H9 (cell line): ENCODE measurements around the gene SERPINA5. TPM values are rescaled to one million over a fixed set of nuclear protein-coding genes. Genes with fewer than 3 reads are reported as not detected.

Source experiments
- DNase-seq: peaks from one replicate; pipeline ENCODE4 v3.0.0-alpha.2; 2017
- H2AFZ ChIP-seq: one replicate; pipeline ENCODE4 v1.6.1; 2013; ENCODE audit warnings: mild to moderate bottlenecking, low read length, control low read depth, moderate library complexity
- H2AK5ac ChIP-seq: 2 replicates; pipeline ENCODE4 v1.6.1; 2013; ENCODE audit warnings: low read length, control low read depth, mixed read lengths; ENCODE audit not compliant: insufficient read length
- H2BK120ac ChIP-seq: one replicate; pipeline ENCODE4 v1.6.1; 2013; ENCODE audit warnings: low read depth, mild to moderate bottlenecking, low read length, control low read depth, inconsistent platforms; ENCODE audit not compliant: poor library complexity, severe bottlenecking
- H2BK12ac ChIP-seq: 2 replicates; pipeline ENCODE4 v1.6.1; 2013; ENCODE audit warnings: low read length, control low read depth, mixed read lengths, low read depth; ENCODE audit not compliant: insufficient read length
- H2BK15ac ChIP-seq: 2 replicates; pipeline ENCODE4 v1.6.1; 2013; ENCODE audit warnings: low read depth, low read length, control low read depth
- H2BK20ac ChIP-seq: one replicate; pipeline ENCODE4 v1.6.1; 2013; ENCODE audit warnings: low read depth, mild to moderate bottlenecking, low read length, control low read depth, inconsistent platforms; ENCODE audit not compliant: poor library complexity, severe bottlenecking
- H2BK5ac ChIP-seq: 2 replicates; pipeline ENCODE4 v1.6.1; 2013; ENCODE audit warnings: low read length, control low read depth, mixed read lengths; ENCODE audit not compliant: insufficient read length
- H3K14ac ChIP-seq: 2 replicates; pipeline ENCODE4 v1.6.1; 2013; ENCODE audit warnings: low read length, control low read depth; ENCODE audit not compliant: insufficient read depth
- H3K18ac ChIP-seq: 2 replicates; pipeline ENCODE4 v1.6.1; 2013; ENCODE audit warnings: low read depth, mild to moderate bottlenecking, mixed read lengths, low read length, control low read depth; ENCODE audit not compliant: insufficient read length
- H3K23ac ChIP-seq: 2 replicates; pipeline ENCODE4 v1.6.1; 2013; ENCODE audit warnings: low read length, control low read depth, mixed read lengths, low read depth; ENCODE audit not compliant: insufficient read length
- H3K23me2 ChIP-seq: 2 replicates; pipeline ENCODE4 v1.6.1; 2013; ENCODE audit warnings: low read depth, mild to moderate bottlenecking, mixed read lengths, low read length, control low read depth; ENCODE audit not compliant: insufficient read length, poor library complexity, severe bottlenecking
- H3K27ac ChIP-seq: 2 replicates; pipeline ENCODE4 v1.5.1; 2013; ENCODE audit warnings: low read length, control low read depth, mixed read lengths, low read depth; ENCODE audit not compliant: insufficient read length
- H3K27me3 ChIP-seq: 2 replicates; pipeline ENCODE4 v1.6.1; 2013; ENCODE audit warnings: low read length, control low read depth, inconsistent platforms; ENCODE audit not compliant: insufficient read depth
- H3K4ac ChIP-seq: 2 replicates; pipeline ENCODE4 v1.6.1; 2013; ENCODE audit warnings: low read depth, mild to moderate bottlenecking, control low read depth, inconsistent platforms, low read length, moderate library complexity
- H3K4me1 ChIP-seq: 2 replicates; pipeline ENCODE4 v1.6.1; 2013; ENCODE audit warnings: low read length, control low read depth, inconsistent platforms; ENCODE audit not compliant: insufficient read depth
- H3K4me2 ChIP-seq: 2 replicates; pipeline ENCODE4 v1.6.1; 2013; ENCODE audit warnings: low read length, control low read depth, mixed read lengths; ENCODE audit not compliant: insufficient read length, insufficient read depth
- H3K56ac ChIP-seq: 2 replicates; pipeline ENCODE4 v1.6.1; 2013; ENCODE audit warnings: low read depth, mild to moderate bottlenecking, mixed read lengths, low read length, control low read depth; ENCODE audit not compliant: insufficient read length
- H3K79me1 ChIP-seq: 2 replicates; pipeline ENCODE4 v1.6.1; 2013; ENCODE audit warnings: low read depth, mild to moderate bottlenecking, moderate library complexity, low read length, control low read depth, inconsistent platforms; ENCODE audit not compliant: insufficient read depth, poor library complexity, severe bottlenecking
- H3K79me2 ChIP-seq: 2 replicates; pipeline ENCODE4 v1.6.1; 2013; ENCODE audit warnings: low read length, control low read depth, inconsistent platforms; ENCODE audit not compliant: insufficient read depth
- H3K9ac ChIP-seq: 2 replicates; pipeline ENCODE4 v1.6.1; 2013; ENCODE audit warnings: low read length, control low read depth, mixed read lengths; ENCODE audit not compliant: insufficient read length; ENCODE audit errors: extremely low read depth
- H3K9me3 ChIP-seq: one replicate; pipeline ENCODE4 v1.6.1; 2013; ENCODE audit warnings: low read depth, low read length, inconsistent platforms; ENCODE audit not compliant: control insufficient read depth
- H3T11ph ChIP-seq: one replicate; pipeline ENCODE4 v1.6.1; 2013; ENCODE audit warnings: mild to moderate bottlenecking, low read length, control low read depth, inconsistent platforms
- H4K20me1 ChIP-seq: one replicate; pipeline ENCODE4 v1.6.1; 2013; ENCODE audit not compliant: control insufficient read depth, insufficient read length, insufficient read depth
- H4K5ac ChIP-seq: 2 replicates; pipeline ENCODE4 v1.6.1; 2013; ENCODE audit warnings: low read depth, mild to moderate bottlenecking, mixed read lengths, low read length, control low read depth; ENCODE audit not compliant: insufficient read length
- H4K8ac ChIP-seq: replicated peaks from 2 replicates; pipeline ENCODE4 v1.6.1; 2013; ENCODE audit warnings: low read length, control low read depth, mixed read lengths, low read depth; ENCODE audit not compliant: insufficient read length
- H4K91ac ChIP-seq: 2 replicates; pipeline ENCODE4 v1.6.1; 2013; ENCODE audit warnings: low read depth, mild to moderate bottlenecking, moderate library complexity, mixed read lengths, low read length, control low read depth; ENCODE audit not compliant: insufficient read length
- H3K27ac Mint-ChIP-seq, 3 experiments: 2 replicates in 2 of 3; 3 replicates in 1 of 3; pipeline ENCODE4 v1.8.0; 2020 to 2021; ENCODE audit warnings: mixed read lengths in 3 of 3, mild to moderate bottlenecking in 1 of 3, moderate library complexity in 1 of 3
- H3K27me3 Mint-ChIP-seq: 2 replicates; pipeline ENCODE4 v1.8.0; 2021; ENCODE audit warnings: low read depth, mild to moderate bottlenecking, moderate library complexity, mixed read lengths
- H3K36me3 Mint-ChIP-seq, 3 experiments: 2 replicates in 2 of 3; 3 replicates in 1 of 3; pipeline ENCODE4 v1.8.0; 2020 to 2021; ENCODE audit warnings: low read depth in 3 of 3, mixed read lengths in 3 of 3; ENCODE audit not compliant: insufficient read depth in 1 of 3
- H3K4me1 Mint-ChIP-seq, 2 experiments: 2 replicates each; pipeline ENCODE4 v1.8.0; 2020; ENCODE audit warnings: mixed read lengths in 2 of 2
- H3K4me3 Mint-ChIP-seq, 2 experiments: 2 replicates in 1 of 2; 3 replicates in 1 of 2; pipeline ENCODE4 v1.8.0; 2020 to 2021; ENCODE audit warnings: mild to moderate bottlenecking in 2 of 2, mixed read lengths in 2 of 2, moderate library complexity in 1 of 2
- H3K9me3 Mint-ChIP-seq, 2 experiments: 2 replicates in 1 of 2; 3 replicates in 1 of 2; pipeline ENCODE4 v1.8.0; 2020; ENCODE audit warnings: mild to moderate bottlenecking in 2 of 2, mixed read lengths in 2 of 2, moderate library complexity in 1 of 2
- WGBS: extraction: QIAGEN DNeasy Blood & Tissue Kit; methylation state at CpG from one replicate; pipeline ENCODE4 v1.1.7; 2013; ENCODE audit warnings: missing lambda C conversion rate, low lambda C conversion rate, mixed read lengths; ENCODE audit not compliant: insufficient read length; ENCODE audit errors: extremely low coverage; 5-methylcytosine and 5-hydroxymethylcytosine counted together
- long read RNA-seq: library from polyadenylated mRNA; unstranded; transcript quantifications from one replicate; pipeline ENCODE4 v2.0.0, GENCODE V29; 2020
- total RNA-seq: library from RNA; stranded (reverse); gene quantifications from 2 replicates; pipeline ENCODE4 v1.2.1, GENCODE V29; 2021
- TF ChIP-seq, protein P1 (sequence below): fragments of 200-600 bp; sonication (generic); conservative IDR thresholded peaks from 3 replicates; pipeline ENCODE4 v1.8.0; 2021; ENCODE audit warnings: antibody characterized with exemption, mild to moderate bottlenecking

SERPINA5 gene
- 1.1 and 1.2 TPM in 2 replicates for total RNA-seq
- long read RNA-seq, transcript SERPINA5-201 (6 exons, 2,337 nt), result minor isoform, 7 of 15 reads
- long read RNA-seq, transcript SERPINA5-208 (5 exons, 2,211 nt), result major isoform, 8 of 15 reads
- long read RNA-seq, partial matches to known transcripts, result 0 of 15 reads
- long read RNA-seq, other reads (novel, unspliced or antisense), result 0 of 15 reads

- WGBS, result no CpG with 5 or more reads among the region's 18 CpGs
- H3K36me3 Mint-ChIP-seq, result peaks cover 0 to 13% (median 3%) of the 10 kb centered on the region in 3 experiments; a peak in 4 of 7 replicates
These were observed at the start of gene SERPINA5 for GRCh38 chr14:94581127-94581999. Gene SERPINA5 (plus strand): TSS chr14:94581426. CDS start chr14:94587363, 5,937 bp downstream.

More at GRCh38 chr14:94581127-94581999, at the start of gene SERPINA5:
- Histone ChIP-seq H2BK12ac (no peak within 1 kb of the TSS), H4K8ac (no peak within 1 kb of the TSS), H3K27ac (no peak within 1 kb of the TSS), H2AFZ (no peak within 1 kb of the TSS), H3K79me1 (no peaks in the 10 kb centered on the region), H3K14ac (no peak within 1 kb of the TSS), H4K20me1 (no peaks in the 10 kb centered on the region), H3K9ac (no peak within 1 kb of the TSS), H3K56ac (no peak within 1 kb of the TSS), H3K18ac (no peak within 1 kb of the TSS), H4K91ac (no peak within 1 kb of the TSS), H3T11ph (no peak within 1 kb of the TSS), H3K9me3 (no peaks in the 10 kb centered on the region), H3K23me2 (no peaks in the 10 kb centered on the region), H2BK120ac (no peak within 1 kb of the TSS), H3K27me3 (no peaks in the 10 kb centered on the region), H2BK20ac (no peak within 1 kb of the TSS), H3K4me2 (no peak within 1 kb of the TSS), H3K23ac (no peak within 1 kb of the TSS), H2BK5ac (no peak within 1 kb of the TSS), H4K5ac (no peak within 1 kb of the TSS), H3K79me2 (no peaks in the 10 kb centered on the region), H2AK5ac (no peak within 1 kb of the TSS), H3K4me1 (no peaks in the 10 kb centered on the region), H2BK15ac (no peak within 1 kb of the TSS), H3K4ac (no peak within 1 kb of the TSS)
- peaks cover 7 to 14% of the 10 kb centered on the region in 2 experiments for H3K9me3 Mint-ChIP-seq
- TF ChIP-seq, protein P1, sequence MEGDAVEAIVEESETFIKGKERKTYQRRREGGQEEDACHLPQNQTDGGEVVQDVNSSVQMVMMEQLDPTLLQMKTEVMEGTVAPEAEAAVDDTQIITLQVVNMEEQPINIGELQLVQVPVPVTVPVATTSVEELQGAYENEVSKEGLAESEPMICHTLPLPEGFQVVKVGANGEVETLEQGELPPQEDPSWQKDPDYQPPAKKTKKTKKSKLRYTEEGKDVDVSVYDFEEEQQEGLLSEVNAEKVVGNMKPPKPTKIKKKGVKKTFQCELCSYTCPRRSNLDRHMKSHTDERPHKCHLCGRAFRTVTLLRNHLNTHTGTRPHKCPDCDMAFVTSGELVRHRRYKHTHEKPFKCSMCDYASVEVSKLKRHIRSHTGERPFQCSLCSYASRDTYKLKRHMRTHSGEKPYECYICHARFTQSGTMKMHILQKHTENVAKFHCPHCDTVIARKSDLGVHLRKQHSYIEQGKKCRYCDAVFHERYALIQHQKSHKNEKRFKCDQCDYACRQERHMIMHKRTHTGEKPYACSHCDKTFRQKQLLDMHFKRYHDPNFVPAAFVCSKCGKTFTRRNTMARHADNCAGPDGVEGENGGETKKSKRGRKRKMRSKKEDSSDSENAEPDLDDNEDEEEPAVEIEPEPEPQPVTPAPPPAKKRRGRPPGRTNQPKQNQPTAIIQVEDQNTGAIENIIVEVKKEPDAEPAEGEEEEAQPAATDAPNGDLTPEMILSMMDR, result no peak
- H3K4me1 Mint-ChIP-seq, result peaks cover 26 to 27% of the 10 kb centered on the region in 2 experiments
- no peak within 1 kb of the TSS for H3K27ac Mint-ChIP-seq
- H3K4me3 Mint-ChIP-seq, result no peak within 1 kb of the TSS
- DNase-seq, result peak; percentile 76
- H3K27me3 Mint-ChIP-seq, result peaks cover 38% of the 10 kb centered on the region
